Mesangial cell (primary cell): ENCODE data around the gene CLCN7. TPM values are rescaled to one million over a fixed set of nuclear protein-coding genes. Genes with fewer than 3 reads are reported as not detected.

ENCODE experiments used
- total RNA-seq: library from RNA; depleted of rRNA; stranded (reverse); fragments of >200 nt; gene quantifications from 2 replicates; pipeline ENCODE4 v1.2.3, GENCODE V29; 2015

The CLCN7 gene
- total RNA-seq, result 90.0 and 174 TPM in 2 replicates

GRCh38 chr16:1474796-1475551, at the start of gene CLCN7:
Gene CLCN7 (minus strand): TSS chr16:1475028. CDS start chr16:1474974, 54 bp downstream.

GRCh38 chr16:1492923-1493745, 18.3 kb upstream of the CLCN7 start, which contains the start of gene TELO2:
Gene TELO2 (plus strand): TSS chr16:1493360. CDS start chr16:1494282, 922 bp downstream.

GRCh38 chr16:1488619-1489018, 13.8 kb upstream of the CLCN7 start, which contains the start of gene PTX4:
Gene PTX4 (minus strand): TSS chr16:1488944. CDS start chr16:1488909, 35 bp downstream.

GRCh38 chr16:1443980-1444729, 30.7 kb downstream of the CLCN7 start, which contains the start of gene CCDC154:
Gene CCDC154 (minus strand): TSS chr16:1444556. CDS start chr16:1444322, 234 bp downstream.

GRCh38 chr16:1430759-1431496, 43.9 kb downstream of the CLCN7 start, which contains the start of gene PERCC1:
Gene PERCC1 (plus strand): TSS chr16:1431078. CDS start chr16:1432594, 1,516 bp downstream.

GRCh38 chr16:1414532-1415260, 60.1 kb downstream of the CLCN7 start, which contains the start of gene UNKL:
Gene UNKL (minus strand): TSS chr16:1414704. CDS start chr16:1414691, 13 bp downstream.

Other genes starting within 250 kb of the CLCN7 start
- gene TPSG1, start 249.8 kb downstream of the CLCN7 start, total RNA-seq, result not detected in 2 replicates
- gene TPSB2, start 244.8 kb downstream of the CLCN7 start, total RNA-seq, result not detected in 2 replicates
- not detected in 2 replicates for gene TPSAB1, start 234.3 kb downstream of the CLCN7 start, total RNA-seq
- not detected in 2 replicates for gene TPSD1, start 219.0 kb downstream of the CLCN7 start, total RNA-seq
- 76.8 and 145 TPM in 2 replicates for gene UBE2I, start 165.4 kb downstream of the CLCN7 start, total RNA-seq
- gene BAIAP3, start 141.4 kb downstream of the CLCN7 start, total RNA-seq, result 1.5 and 1.6 TPM in 2 replicates
- 68.2 and 103 TPM in 2 replicates for gene TSR3, start 123.2 kb downstream of the CLCN7 start, total RNA-seq
- 36.2 and 92.5 TPM in 2 replicates for gene GNPTG, start 123.1 kb downstream of the CLCN7 start, total RNA-seq
- 9.6 and 13.7 TPM in 2 replicates for gene UNKL, start 60.3 kb downstream of the CLCN7 start, total RNA-seq
- 16.6 and 18.3 TPM in 2 replicates for gene UQCC4, start 54.3 kb downstream of the CLCN7 start, total RNA-seq
- gene PERCC1, start 44.0 kb downstream of the CLCN7 start, total RNA-seq, result not detected in 2 replicates
- gene CCDC154, start 30.5 kb downstream of the CLCN7 start, total RNA-seq, result 0.16 and 2.2 TPM in 2 replicates
- 0.13 TPM in 1 of 2 replicates, not detected in the other for gene PTX4, start 13.9 kb upstream of the CLCN7 start, total RNA-seq
- 20.4 and 41.7 TPM in 2 replicates for gene TELO2, start 18.3 kb upstream of the CLCN7 start, total RNA-seq
- gene TMEM204, start 58.6 kb upstream of the CLCN7 start, total RNA-seq, result 1.6 and 4.4 TPM in 2 replicates
- gene IFT140, start 137.0 kb upstream of the CLCN7 start, total RNA-seq, result 8.5 and 35.9 TPM in 2 replicates
- gene CRAMP1, start 137.3 kb upstream of the CLCN7 start, total RNA-seq, result 8.5 and 10.3 TPM in 2 replicates
- 119 and 173 TPM in 2 replicates for gene JPT2, start 203.3 kb upstream of the CLCN7 start, total RNA-seq
- gene MAPK8IP3, start 231.2 kb upstream of the CLCN7 start, total RNA-seq, result 25.1 and 61.5 TPM in 2 replicates